H1 (cell line): Measurements from ENCODE around the gene VSTM4. TPM values are rescaled to one million over a fixed set of nuclear protein-coding genes. Genes with fewer than 3 reads are reported as not detected.

ENCODE experiments used
- CTCF ChIA-PET: fragments of 300-600 bp; sonication (Branson Sonifier 250); formaldehyde crosslinking; loops from one replicate; lab custom pipeline; 2021; ENCODE audit not compliant: partially characterized antibody; lab: Charles Lee
- POLR2A ChIA-PET: fragments of 300-600 bp; sonication (Branson Sonifier 250); formaldehyde crosslinking; loops from one replicate; lab custom pipeline; 2021; ENCODE audit warnings: inconsistent platforms; ENCODE audit not compliant: partially characterized antibody; lab: Charles Lee
- DNase-seq, 2 experiments: peaks; one replicate each; pipeline versions ENCODE4 v3.0.0 to v3.0.0-alpha.2; 2010 to 2022; ENCODE audit warnings: low spot score in 2 of 2, low read depth in 1 of 2, mixed read lengths in 1 of 2
- FAIRE-seq: peaks from 2 replicates; lab custom pipeline; 2011; peaks lifted over from hg19 to GRCh38; lab: Jason Lieb, UNC
- H2AFZ ChIP-seq: 2 replicates; pipeline ENCODE4 v1.8.1; 2012; ENCODE audit warnings: low read length, inconsistent platforms
- H2AK5ac ChIP-seq: 2 replicates; pipeline ENCODE4 v1.6.1; 2013; ENCODE audit warnings: low read depth, low read length
- H2BK120ac ChIP-seq: replicated peaks from 2 replicates; pipeline ENCODE3; 2013; ENCODE audit warnings: low read depth, low read length, inconsistent platforms
- H2BK12ac ChIP-seq: 2 replicates; pipeline ENCODE4 v1.6.1; 2013; ENCODE audit warnings: low read depth, low read length
- H2BK15ac ChIP-seq: 2 replicates; pipeline ENCODE4 v1.6.1; 2013; ENCODE audit warnings: low read length
- H2BK20ac ChIP-seq: 2 replicates; pipeline ENCODE4 v1.6.1; 2013; ENCODE audit warnings: low read length
- H2BK5ac ChIP-seq: 2 replicates; pipeline ENCODE4 v1.6.1; 2013; ENCODE audit warnings: low read depth, low read length
- H3K14ac ChIP-seq: 2 replicates; pipeline ENCODE4 v1.6.1; 2013; ENCODE audit warnings: inconsistent platforms; ENCODE audit not compliant: insufficient read length
- H3K18ac ChIP-seq: 2 replicates; pipeline ENCODE4 v1.6.1; 2013; ENCODE audit warnings: low read length; ENCODE audit errors: extremely low read depth
- H3K23ac ChIP-seq: 2 replicates; pipeline ENCODE4 v1.6.1; 2013; ENCODE audit warnings: inconsistent platforms; ENCODE audit not compliant: insufficient read length
- H3K23me2 ChIP-seq: 2 replicates; pipeline ENCODE4 v1.6.1; 2013; ENCODE audit warnings: low read depth, low read length
- H3K27ac ChIP-seq: 2 replicates; pipeline ENCODE4 v1.6.1; 2011; ENCODE audit warnings: low read depth, low read length, inconsistent platforms
- H3K27me3 ChIP-seq, 4 experiments: replicated peaks in 1 of 4; 1 replicate in 1 of 4; 2 replicates in 3 of 4; pipeline versions ENCODE4 v1.6.1 to v1.8.1; 2011 to 2013; ENCODE audit warnings: low read length in 3 of 4, mild to moderate bottlenecking in 3 of 4, inconsistent platforms in 2 of 4, mixed read lengths in 2 of 4, moderate library complexity in 1 of 4; ENCODE audit not compliant: control insufficient read depth in 3 of 4, insufficient read depth in 3 of 4; ENCODE audit errors: extremely low read depth in 1 of 4
- H3K36me3 ChIP-seq, 4 experiments: 2 replicates each; pipeline versions ENCODE4 v1.6.1 to v1.8.1; 2011 to 2013; ENCODE audit warnings: mild to moderate bottlenecking in 4 of 4, low read length in 3 of 4, moderate library complexity in 2 of 4, control low read depth in 1 of 4, inconsistent platforms in 1 of 4; ENCODE audit not compliant: insufficient read depth in 4 of 4, control insufficient read depth in 2 of 4
- H3K4ac ChIP-seq: replicated peaks from 2 replicates; pipeline ENCODE3; 2013; ENCODE audit warnings: low read length, low read depth, mixed read lengths, inconsistent platforms; ENCODE audit not compliant: insufficient read length
- H3K4me1 ChIP-seq, 4 experiments: replicated peaks in 1 of 4; 1 replicate in 1 of 4; 2 replicates in 3 of 4; pipeline versions ENCODE4 v1.6.1 to v1.8.1; 2011 to 2013; ENCODE audit warnings: low read length in 3 of 4, inconsistent platforms in 2 of 4, mixed read lengths in 1 of 4; ENCODE audit not compliant: insufficient read depth in 4 of 4, control insufficient read depth in 3 of 4
- H3K4me2 ChIP-seq, 2 experiments: 2 replicates each; pipeline versions ENCODE4 v1.6.1 to v1.8.1; 2011 to 2013; ENCODE audit warnings: low read depth in 2 of 2, low read length in 2 of 2, control low read depth in 1 of 2, inconsistent platforms in 1 of 2, mild to moderate bottlenecking in 1 of 2; ENCODE audit not compliant: insufficient read depth in 1 of 2
- H3K4me3 ChIP-seq, 4 experiments: fragments of 200-600, 300-600 bp in 1 of 4; sonication (generic), shearing (Covaris generic), sonication (Bioruptor Twin) in 1 of 4; 2 replicates each; pipeline versions ENCODE4 v1.5.1 to v1.8.1; 2011 to 2016; ENCODE audit warnings: low read length in 4 of 4, low read depth in 3 of 4, control low read depth in 2 of 4, inconsistent platforms in 2 of 4, mild to moderate bottlenecking in 2 of 4, mixed read lengths in 1 of 4, moderate library complexity in 1 of 4; ENCODE audit not compliant: insufficient read depth in 2 of 4; ENCODE audit errors: extremely low read depth in 1 of 4
- H3K56ac ChIP-seq: replicated peaks from 2 replicates; pipeline ENCODE3; 2013; ENCODE audit warnings: low read depth, mild to moderate bottlenecking, mixed read lengths, low read length, inconsistent platforms; ENCODE audit not compliant: insufficient read length
- H3K79me1 ChIP-seq: 2 replicates; pipeline ENCODE4 v1.6.1; 2013; ENCODE audit warnings: low read depth, low read length, control low read depth
- H3K79me2 ChIP-seq, 2 experiments: 2 replicates each; pipeline versions ENCODE4 v1.6.1 to v1.8.1; 2012 to 2013; ENCODE audit warnings: low read length in 2 of 2, mild to moderate bottlenecking in 2 of 2, inconsistent platforms in 1 of 2; ENCODE audit not compliant: insufficient read depth in 2 of 2, control insufficient read depth in 1 of 2
- H3K9ac ChIP-seq, 4 experiments: replicated peaks in 1 of 4; 1 replicate in 1 of 4; 2 replicates in 3 of 4; pipeline versions ENCODE4 v1.6.1 to v1.8.1; 2011 to 2013; ENCODE audit warnings: low read depth in 3 of 4, low read length in 3 of 4, control low read depth in 2 of 4, mild to moderate bottlenecking in 2 of 4, moderate library complexity in 2 of 4, inconsistent platforms in 1 of 4; ENCODE audit errors: extremely low read depth in 1 of 4
- H3K9me3 ChIP-seq, 2 experiments: 2 replicates each; pipeline versions ENCODE4 v1.6.1 to v1.8.1; 2012 to 2013; ENCODE audit warnings: mild to moderate bottlenecking in 2 of 2, moderate library complexity in 2 of 2, control low read depth in 1 of 2, inconsistent platforms in 1 of 2, low read depth in 1 of 2, low read length in 1 of 2, mixed read lengths in 1 of 2; ENCODE audit not compliant: insufficient read depth in 2 of 2
- H4K20me1 ChIP-seq, 2 experiments: replicated peaks in 1 of 2; 2 replicates each; pipeline versions ENCODE3 to v1.8.1; 2011 to 2013; ENCODE audit warnings: inconsistent platforms in 2 of 2, low read length in 2 of 2, mild to moderate bottlenecking in 1 of 2; ENCODE audit not compliant: insufficient read depth in 2 of 2, control insufficient read depth in 1 of 2
- H4K5ac ChIP-seq: 2 replicates; pipeline ENCODE4 v1.6.1; 2013; ENCODE audit warnings: low read length, low read depth, mixed read lengths, inconsistent platforms; ENCODE audit not compliant: insufficient read length
- H4K8ac ChIP-seq: 2 replicates; pipeline ENCODE4 v1.8.0; 2013; ENCODE audit warnings: mild to moderate bottlenecking, moderate library complexity, low read length, inconsistent platforms; ENCODE audit not compliant: insufficient read depth; ENCODE audit errors: extremely low read depth
- H4K91ac ChIP-seq: replicated peaks from 2 replicates; pipeline ENCODE3; 2013; ENCODE audit warnings: low read length, mixed read lengths, inconsistent platforms; ENCODE audit not compliant: insufficient read length
- CTBP2 ChIP-seq: IDR thresholded peaks from 2 replicates; pipeline ENCODE4 v1.7.0; 2011; ENCODE audit warnings: borderline replicate concordance, mild to moderate bottlenecking, moderate library complexity, mixed read lengths, low read length; ENCODE audit not compliant: insufficient read depth, insufficient read length
- HDAC6 ChIP-seq: IDR thresholded peaks from one replicate; pipeline ENCODE4 v1.7.1; 2012; ENCODE audit warnings: low read depth, mild to moderate bottlenecking, inconsistent platforms, low read length, moderate library complexity
- KDM5A ChIP-seq: fragments of 200-600 bp; IDR thresholded peaks from 2 replicates; pipeline ENCODE4 v1.7.1; 2012; ENCODE audit warnings: mild to moderate bottlenecking, low read length, inconsistent platforms, mixed read lengths
- SIN3A ChIP-seq, 2 experiments: IDR thresholded peaks in 1 of 2; conservative IDR thresholded peaks in 1 of 2; 2 replicates each; pipeline ENCODE4 v1.6.1; 2011 to 2012; ENCODE audit warnings: low read length in 2 of 2, improper control_type of control experiment in 1 of 2, low read depth in 1 of 2, mild to moderate bottlenecking in 1 of 2
- SP2 ChIP-seq: IDR thresholded peaks from 2 replicates; pipeline ENCODE4 v1.6.1; 2012; ENCODE audit warnings: mild to moderate bottlenecking, low read length, inconsistent platforms
- SP4 ChIP-seq: IDR thresholded peaks from 2 replicates; pipeline ENCODE4 v1.6.1; 2012; ENCODE audit warnings: low read length, inconsistent platforms
- WGBS, 2 experiments: shearing (Covaris generic) in 1 of 2; methylation state at CpG; one replicate each; pipeline versions ENCODE4 v1.1.6 to v1.1.7; 2013 to 2015; ENCODE audit warnings: low lambda C conversion rate in 2 of 2, mixed read lengths in 2 of 2, inconsistent platforms in 1 of 2, low coverage in 1 of 2, missing lambda C conversion rate in 1 of 2; ENCODE audit not compliant: insufficient replicate concordance in 2 of 2, insufficient coverage in 1 of 2, insufficient read length in 1 of 2; ENCODE audit errors: extremely low coverage in 1 of 2, missing lambda C conversion rate in 1 of 2; 5-methylcytosine and 5-hydroxymethylcytosine counted together
- polyA plus RNA-seq, 7 experiments: library from polyadenylated mRNA; depleted of rRNA in 3 of 7; stranded (reverse) in 5 of 7; unstranded in 2 of 7; fragments of >200 nt in 5 of 7; fragments of 200-250 nt in 2 of 7; gene quantifications; 1 replicate in 5 of 7; 2 replicates in 1 of 7; 4 replicates in 1 of 7; pipeline versions ENCODE4 v1.2.1 to v1.2.3, GENCODE V29; 2011 to 2013; ENCODE audit warnings: missing spikeins in 2 of 7, mixed read lengths in 2 of 7
- total RNA-seq: library from RNA; stranded (reverse); fragmentation: NEBNext Ultra II Directional; extraction: Animal tissue kit (Norgen Biotek cat#: 25700); gene quantifications from 2 replicates; pipeline ENCODE4 v1.2.1, GENCODE V29; 2021
- TF ChIP-seq, protein P1 (sequence below): IDR thresholded peaks from 2 replicates; pipeline ENCODE4 v1.6.1; 2012; ENCODE audit warnings: inconsistent platforms
- TF ChIP-seq, protein P2 (sequence below): IDR thresholded peaks from 2 replicates; pipeline ENCODE4 v1.6.1; 2011; ENCODE audit warnings: low read depth, mild to moderate bottlenecking, low read length; ENCODE audit not compliant: insufficient read depth

The VSTM4 gene
- total and polyA plus RNA-seq, 2 of the 8 experiments (the other 6 are each of a cell fraction or from before 2014, with no cell fraction given): 0.48 to 0.73 TPM

DNA sequence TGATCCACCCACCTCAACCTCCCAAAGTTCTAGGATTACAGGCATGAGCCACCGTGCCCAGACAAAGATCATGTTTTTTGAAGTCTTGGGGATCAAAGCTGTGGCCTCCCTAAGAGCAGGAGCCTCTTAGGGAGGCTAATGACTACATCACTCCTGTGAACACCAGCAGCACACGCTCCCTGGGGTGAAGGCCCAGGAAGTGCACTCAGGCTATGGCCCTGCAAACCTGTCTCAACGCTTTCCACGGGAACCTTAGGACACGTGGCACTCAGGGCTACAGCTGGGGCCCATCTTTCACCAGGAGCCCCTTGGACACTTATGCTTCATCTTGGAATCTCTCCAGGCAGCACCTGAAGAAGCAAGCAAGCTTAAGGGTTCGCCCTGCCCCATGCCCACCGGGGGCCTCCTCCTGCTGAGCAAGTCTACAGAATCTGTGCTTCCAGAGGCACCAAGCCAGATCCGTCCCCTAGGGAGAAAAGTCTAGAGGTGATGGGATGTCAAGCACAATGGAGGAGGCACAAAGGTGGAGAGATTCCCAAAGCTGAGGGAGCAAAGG is 18.4 kb downstream of the VSTM4 start:
- no peak overlapping the region for H2BK15ac ChIP-seq
- H3K23me2 ChIP-seq: no peaks in the 10 kb centered on the region
- H3K79me2 ChIP-seq: no peaks in the 10 kb centered on the region
- no peaks in the 10 kb centered on the region; a peak in 1 of 7 replicates for H3K4me1 ChIP-seq
- DNase-seq (peak in 1 of 2 experiments; percentile 29), FAIRE-seq (no peak)
- H2BK20ac ChIP-seq: no peak overlapping the region
- H4K91ac ChIP-seq: no peak overlapping the region
- H2BK12ac ChIP-seq: no peak overlapping the region
- H3K4ac ChIP-seq: no peak overlapping the region
- H2BK5ac ChIP-seq: no peak overlapping the region
- 86% methylated on average over 8 of the region's 8 CpGs; no CpG with 5 or more reads in 1 of the 2 experiments for WGBS, 2 experiments
- H3K14ac ChIP-seq: no peak overlapping the region
- no peak overlapping the region for H3K4me2 ChIP-seq
- ChIA-PET CTCF (no interaction called here), POLR2A (no interaction called here)
- no peak overlapping the region for H3K27ac ChIP-seq
- no peaks in the 10 kb centered on the region for H3K9me3 ChIP-seq
- H3K79me1 ChIP-seq: no peaks in the 10 kb centered on the region
- no peak overlapping the region for H3K56ac ChIP-seq
- no peak for TF ChIP-seq CTBP2
- TF ChIP-seq, protein P1, sequence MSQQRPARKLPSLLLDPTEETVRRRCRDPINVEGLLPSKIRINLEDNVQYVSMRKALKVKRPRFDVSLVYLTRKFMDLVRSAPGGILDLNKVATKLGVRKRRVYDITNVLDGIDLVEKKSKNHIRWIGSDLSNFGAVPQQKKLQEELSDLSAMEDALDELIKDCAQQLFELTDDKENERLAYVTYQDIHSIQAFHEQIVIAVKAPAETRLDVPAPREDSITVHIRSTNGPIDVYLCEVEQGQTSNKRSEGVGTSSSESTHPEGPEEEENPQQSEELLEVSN: no peak
- no peak for TF ChIP-seq SIN3A (conservative IDR thresholded peaks at IDR 0.05 in 1 of 2, IDR thresholded peaks at IDR 0.05 in 1 of 2; ENCODE audit: low read depth in 1 of 2, low read length in 2 of 2)
- TF ChIP-seq SP2: no peak
- TF ChIP-seq KDM5A: no peak
- TF ChIP-seq HDAC6: no peak
- TF ChIP-seq SP4: no peak
- TF ChIP-seq, protein P2, sequence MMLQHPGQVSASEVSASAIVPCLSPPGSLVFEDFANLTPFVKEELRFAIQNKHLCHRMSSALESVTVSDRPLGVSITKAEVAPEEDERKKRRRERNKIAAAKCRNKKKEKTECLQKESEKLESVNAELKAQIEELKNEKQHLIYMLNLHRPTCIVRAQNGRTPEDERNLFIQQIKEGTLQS: no peak
- H2AK5ac ChIP-seq: no peak overlapping the region
- H3K27me3 ChIP-seq: no peaks in the 10 kb centered on the region
- no peak overlapping the region for H2AFZ ChIP-seq
- H3K18ac ChIP-seq: no peak overlapping the region
- no peaks in the 10 kb centered on the region for H4K20me1 ChIP-seq
- H3K4me3 ChIP-seq: no peak overlapping the region
- H3K36me3 ChIP-seq: no peaks in the 10 kb centered on the region
- H2BK120ac ChIP-seq: no peak overlapping the region
- H3K23ac ChIP-seq: no peak overlapping the region
- no peak overlapping the region for H4K8ac ChIP-seq
- H3K9ac ChIP-seq: no peak overlapping the region
- H4K5ac ChIP-seq: no peak overlapping the region
